HepG2 (cell line): ENCODE data around the gene CDR2L. TPM values are rescaled to one million over a fixed set of nuclear protein-coding genes. Genes with fewer than 3 reads are reported as not detected.

ENCODE experiments used
- AHR ChIP-seq: IDR thresholded peaks from 2 replicates; pipeline ENCODE4 v1.6.1; 2018; ENCODE audit warnings: missing genetic modification reagents, missing compliant biosample characterization
- ARID3A ChIP-seq: IDR thresholded peaks from 2 replicates; pipeline ENCODE4 v1.6.1; 2012; ENCODE audit warnings: low read depth, low read length, improper control_type of control experiment
- ARNT ChIP-seq: fragments of 450-650 bp; IDR thresholded peaks from 2 replicates; pipeline ENCODE4 v1.6.1; 2017
- CENPT ChIP-seq: sonication (generic); formaldehyde crosslinking; IDR thresholded peaks from 2 replicates; pipeline ENCODE4 v1.8.0; 2022; ENCODE audit warnings: low read depth, mild to moderate bottlenecking, moderate library complexity, missing genetic modification reagents
- CTCF ChIP-seq: sonication (generic); formaldehyde crosslinking; IDR thresholded peaks from 2 replicates; pipeline ENCODE4 v1.5.0; 2020; ENCODE audit warnings: mild to moderate bottlenecking, missing genetic modification reagents, moderate library complexity
- DR1 ChIP-seq: sonication (generic); formaldehyde crosslinking; IDR thresholded peaks from 2 replicates; pipeline ENCODE4 v1.8.0; 2021; ENCODE audit warnings: mild to moderate bottlenecking, missing genetic modification reagents, inconsistent platforms
- HDAC1 ChIP-seq: sonication (generic); formaldehyde crosslinking; IDR thresholded peaks from 2 replicates; pipeline ENCODE4 v1.5.1; 2020; ENCODE audit warnings: mild to moderate bottlenecking, missing genetic modification reagents
- MAF1 ChIP-seq: sonication (generic); formaldehyde crosslinking; IDR thresholded peaks from 2 replicates; pipeline ENCODE4 v1.5.0; 2020; ENCODE audit warnings: missing genetic modification reagents, borderline replicate concordance
- MIER2 ChIP-seq: IDR thresholded peaks from 2 replicates; pipeline ENCODE4 v1.6.1; 2016; ENCODE audit warnings: missing biosample characterization, missing genetic modification reagents
- PAX8 ChIP-seq: sonication (generic); formaldehyde crosslinking; IDR thresholded peaks from 2 replicates; pipeline ENCODE4 v1.8.0; 2022; ENCODE audit warnings: mild to moderate bottlenecking, missing genetic modification reagents, borderline replicate concordance
- PHF20 ChIP-seq: sonication (generic); formaldehyde crosslinking; IDR thresholded peaks from 2 replicates; pipeline ENCODE4 v1.5.0; 2020; ENCODE audit warnings: mild to moderate bottlenecking, missing genetic modification reagents
- RFX5 ChIP-seq: IDR thresholded peaks from 2 replicates; pipeline ENCODE4 v1.6.1; 2011; ENCODE audit warnings: low read depth, low read length, improper control_type of control experiment
- SMC3 ChIP-seq: IDR thresholded peaks from 2 replicates; pipeline ENCODE4 v1.6.1; 2011; ENCODE audit warnings: low read length, improper control_type of control experiment
- TAF1 ChIP-seq: sonication (generic); formaldehyde crosslinking; IDR thresholded peaks from 2 replicates; pipeline ENCODE4 v1.4.0; 2020; ENCODE audit warnings: missing genetic modification reagents
- TFAP4 ChIP-seq: sonication (generic); IDR thresholded peaks from 2 replicates; pipeline ENCODE4 v1.6.1; 2016; ENCODE audit warnings: low read depth, borderline replicate concordance
- TGIF2 ChIP-seq: IDR thresholded peaks from 2 replicates; pipeline ENCODE4 v1.6.1; 2016; ENCODE audit warnings: control low read depth, missing compliant biosample characterization
- ZBTB10 ChIP-seq: sonication (generic); formaldehyde crosslinking; IDR thresholded peaks from 2 replicates; pipeline ENCODE4 v1.4.0; 2020; ENCODE audit warnings: missing genetic modification reagents, borderline replicate concordance
- ZNF251 ChIP-seq: sonication (generic); formaldehyde crosslinking; IDR thresholded peaks from 2 replicates; pipeline ENCODE4 v1.9.0; 2021; ENCODE audit warnings: mild to moderate bottlenecking, missing genetic modification reagents
- ZNF678 ChIP-seq: sonication (generic); formaldehyde crosslinking; IDR thresholded peaks from 2 replicates; pipeline ENCODE4 v1.4.0; 2020; ENCODE audit warnings: mild to moderate bottlenecking, missing genetic modification reagents
- polyA plus RNA-seq, 8 experiments: library from polyadenylated mRNA; depleted of rRNA in 3 of 8; stranded (reverse) in 7 of 8; unstranded in 1 of 8; fragments of >200 nt; fragmentation: Illumina TruSeq in 4 of 8; extraction: Trizol in 4 of 8; gene quantifications; 2 replicates each; pipeline versions ENCODE4 v1.2.1 to v1.2.3, GENCODE V29; 2011 to 2016; ENCODE audit warnings: low read depth in 4 of 8, missing spikeins in 1 of 8, mixed read lengths in 1 of 8; ENCODE audit not compliant: insufficient read depth in 1 of 8
- total RNA-seq, 5 experiments: library from RNA; depleted of rRNA; stranded (reverse); fragments of >200 nt; fragmentation: Illumina TruSeq; extraction: Trizol; gene quantifications; 2 replicates each; pipeline ENCODE4 v1.2.3, GENCODE V29; 2016; ENCODE audit warnings: low read depth in 1 of 5
- TF ChIP-seq, protein P1 (sequence below): sonication (generic); formaldehyde crosslinking; IDR thresholded peaks from 2 replicates; pipeline ENCODE4 v1.8.0; 2022; ENCODE audit warnings: missing genetic modification reagents, mild to moderate bottlenecking, borderline replicate concordance
- TF ChIP-seq, protein P2 (sequence below): sonication (generic); formaldehyde crosslinking; IDR thresholded peaks from 2 replicates; pipeline ENCODE4 v1.4.0; 2020; ENCODE audit warnings: mild to moderate bottlenecking, missing genetic modification reagents

Gene CDR2L
- total and polyA plus RNA-seq, 2 of the 13 experiments (the other 11 are each of a cell fraction or from before 2014, with no cell fraction given): 1.9 to 2.1 TPM

- TF ChIP-seq CTCF (CRISPR knock-in tag) (peak; percentile 94), TAF1 (no peak), SMC3 (peak; percentile 45), ZNF251 (CRISPR knock-in tag) (peak; percentile 68; the same call in 1 of the 2 replicates), MIER2 (CRISPR knock-in tag) (peak; percentile 76), HDAC1 (no peak), ZNF678 (0 out of 2 replicates have a peak, but pooled peaks have one; percentile 45), RFX5 (peak; percentile 5; the same call in 1 of the 2 replicates), ARNT (no peak), PHF20 (CRISPR knock-in tag) (no peak; the same call in 1 of the 2 replicates), PAX8 (CRISPR knock-in tag) (peak; percentile 61; the same call in 1 of the 2 replicates), TGIF2 (CRISPR knock-in tag) (peak; percentile 96), MAF1 (CRISPR knock-in tag) (no peak), ARID3A (no peak), TFAP4 (no peak; the same call in 1 of the 2 replicates), AHR (CRISPR knock-in tag) (no peak; the same call in 1 of the 2 replicates), ZBTB10 (no peak), CENPT (CRISPR knock-in tag) (peak; percentile 86; the same call in 1 of the 2 replicates), DR1 (CRISPR knock-in tag) (peak; percentile 46; the same call in 1 of the 2 replicates)
- TF ChIP-seq, protein P1, sequence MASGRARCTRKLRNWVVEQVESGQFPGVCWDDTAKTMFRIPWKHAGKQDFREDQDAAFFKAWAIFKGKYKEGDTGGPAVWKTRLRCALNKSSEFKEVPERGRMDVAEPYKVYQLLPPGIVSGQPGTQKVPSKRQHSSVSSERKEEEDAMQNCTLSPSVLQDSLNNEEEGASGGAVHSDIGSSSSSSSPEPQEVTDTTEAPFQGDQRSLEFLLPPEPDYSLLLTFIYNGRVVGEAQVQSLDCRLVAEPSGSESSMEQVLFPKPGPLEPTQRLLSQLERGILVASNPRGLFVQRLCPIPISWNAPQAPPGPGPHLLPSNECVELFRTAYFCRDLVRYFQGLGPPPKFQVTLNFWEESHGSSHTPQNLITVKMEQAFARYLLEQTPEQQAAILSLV (CRISPR knock-in tag): peak; percentile 54; the same call in 1 of the 2 replicates
- TF ChIP-seq, protein P2, sequence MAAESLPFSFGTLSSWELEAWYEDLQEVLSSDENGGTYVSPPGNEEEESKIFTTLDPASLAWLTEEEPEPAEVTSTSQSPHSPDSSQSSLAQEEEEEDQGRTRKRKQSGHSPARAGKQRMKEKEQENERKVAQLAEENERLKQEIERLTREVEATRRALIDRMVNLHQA (CRISPR knock-in tag): no peak
These were observed 26.7 kb upstream of the CDR2L start (continued) for GRCh38 chr17:74960570-74961342.
